ENCODE measurements around the gene TLR1. TPM values are rescaled to one million over a fixed set of nuclear protein-coding genes. Genes with fewer than 3 reads are reported as not detected.

TLR1 gene
- total RNA-seq, 6 experiments from 2014 or later, result 5.1 to 10.5 (median 7.8) TPM

- Histone ChIP-seq H3K36me3 (no peaks in the 10 kb centered on the region), H3K4me1 (peaks cover 0 to 29% (median 5%) of the 10 kb centered on the region in 4 donors), H3K9me3 (no peaks in the 10 kb centered on the region), H3K27ac (peak overlapping the region in 1 of 3 donors; percentile 1), H3K27me3 (no peaks in the 10 kb centered on the region), H3K4me3 (no peak overlapping the region)
- DNase-seq (no peak), ATAC-seq (peak; percentile 14 to 52 (median 36))
- intact Hi-C loops (cut with DNase I), result no loop called here
- 73% methylated on average over 8 of the region's 8 CpGs for WGBS (ENCODE audit: insufficient coverage, low coverage, low lambda C conversion rate, missing lambda C conversion rate)
- TF ChIP-seq POLR2A (IDR thresholded peaks at IDR 0.05) (no peak), CTCF (IDR thresholded peaks at IDR 0.05) (no peak)
Observed at GRCh38 chr4:38785901-38786402, 18.6 kb downstream of the TLR1 start.

GRCh38 chr4:38785041-38785790 lies 19.4 kb downstream of the TLR1 start:
- Histone ChIP-seq H3K4me1 (peaks cover 0 to 25% (median 5%) of the 10 kb centered on the region in 4 donors), H3K4me3 (no peak overlapping the region), H3K9me3 (no peaks in the 10 kb centered on the region), H3K36me3 (no peaks in the 10 kb centered on the region), H3K27me3 (no peaks in the 10 kb centered on the region), H3K27ac (no peak overlapping the region)
- 48% methylated on average over 6 of the region's 6 CpGs for WGBS (ENCODE audit: insufficient coverage, low coverage, low lambda C conversion rate, missing lambda C conversion rate)
- ATAC-seq (no peak), DNase-seq (no peak)
- TF ChIP-seq CTCF (IDR thresholded peaks at IDR 0.05) (no peak), POLR2A (IDR thresholded peaks at IDR 0.05) (no peak)
- intact Hi-C loops (cut with DNase I), result no loop called here

GRCh38 chr4:38784141-38784540 lies 20.4 kb downstream of the TLR1 start:
- 80% methylated on average over 1 of the region's 4 CpGs for WGBS (ENCODE audit: insufficient coverage, low coverage, low lambda C conversion rate, missing lambda C conversion rate)
- ATAC-seq, result no peak

GRCh38 chr4:38783109-38783460 lies 21.5 kb downstream of the TLR1 start:
- DNase-seq, result peak in 1 of 3 donors; percentile 10
- no peak overlapping the region for H3K27ac ChIP-seq
- H3K4me1 ChIP-seq, result peaks cover 0 to 11% (median 2%) of the 10 kb centered on the region in 4 donors
- WGBS (ENCODE audit: insufficient coverage, low coverage, low lambda C conversion rate, missing lambda C conversion rate), result 79% methylated on average over 5 of the region's 8 CpGs
- H3K36me3 ChIP-seq, result no peaks in the 10 kb centered on the region
- no peak overlapping the region for H3K4me3 ChIP-seq
- intact Hi-C loops (cut with DNase I), result no loop called here
- no peak for TF ChIP-seq POLR2A (IDR thresholded peaks at IDR 0.05)
- TF ChIP-seq CTCF (IDR thresholded peaks at IDR 0.05), result no peak
- H3K9me3 ChIP-seq, result no peaks in the 10 kb centered on the region
- ATAC-seq, result no peak
- no peaks in the 10 kb centered on the region for H3K27me3 ChIP-seq

More at GRCh38 chr4:38784141-38784540, 20.4 kb downstream of the TLR1 start:
- no peak for DNase-seq
- Histone ChIP-seq H3K27ac (no peak overlapping the region), H3K9me3 (no peaks in the 10 kb centered on the region), H3K27me3 (no peaks in the 10 kb centered on the region), H3K4me1 (peaks cover 0 to 20% (median 5%) of the 10 kb centered on the region in 4 donors), H3K4me3 (no peak overlapping the region), H3K36me3 (no peaks in the 10 kb centered on the region)
- TF ChIP-seq CTCF (IDR thresholded peaks at IDR 0.05) (no peak), POLR2A (IDR thresholded peaks at IDR 0.05) (no peak)
- intact Hi-C loops (cut with DNase I), result no loop called here
